ENCODE measurements around the gene KIAA0930. TPM values are rescaled to one million over a fixed set of nuclear protein-coding genes. Genes with fewer than 3 reads are reported as not detected.

KIAA0930 gene
- total and polyA plus RNA-seq, 2 donors (not counting 1 experiment from before 2014, with no cell fraction given) = 27.0 to 46.8 TPM

DNA sequence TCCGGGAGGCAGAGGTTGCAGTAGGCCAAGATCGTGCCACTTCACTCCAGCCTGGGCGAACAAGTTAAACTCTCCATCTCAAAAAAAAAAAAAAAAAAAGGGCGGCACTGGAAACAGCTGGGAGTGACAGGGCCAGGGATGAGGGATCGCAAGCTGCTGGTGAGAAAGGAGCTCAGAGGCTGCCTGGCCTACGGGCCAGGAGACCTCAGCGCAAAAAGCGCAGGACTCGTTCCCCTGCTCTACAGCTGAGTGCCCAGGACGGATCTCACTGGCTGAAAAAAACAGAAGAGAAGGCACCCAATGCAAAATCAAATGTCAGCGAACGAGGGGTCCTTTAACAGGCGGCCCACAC, 77.6 kb downstream of the KIAA0930 start:
- ATAC-seq (ENCODE audit: low read depth) (peak; percentile 14), DNase-seq (no peak)
- Histone ChIP-seq H3K79me2 (ENCODE audit: control insufficient read depth, insufficient read depth, low read length) (peaks cover 56% of the 10 kb centered on the region), H4K20me1 (ENCODE audit: control insufficient read depth, insufficient read depth, low read length, poor library complexity, severe bottlenecking) (peaks cover 14% of the 10 kb centered on the region), H3K36me3 (replicated peaks in 1 of 2; ENCODE audit: control extremely low read depth in 1 of 2, control insufficient read depth in 1 of 2, extremely low read depth in 1 of 2, insufficient read depth in 2 of 2, low read length in 1 of 2) (peaks cover 0 to 13% of the 10 kb centered on the region in 2 experiments), H3K4me1 (ENCODE audit: control insufficient read depth in 2 of 2, insufficient read depth in 2 of 2, low read length in 2 of 2) (peaks cover 19 to 23% of the 10 kb centered on the region in 2 donors), H2AFZ (ENCODE audit: insufficient read depth, low read depth, low read length, poor library complexity, severe bottlenecking) (peak overlapping the region; percentile 91), H3K9ac (ENCODE audit: low read length) (peak overlapping the region; percentile 73), H3K27ac (ENCODE audit: low read length in 2 of 2) (peak overlapping the region; percentile 81 to 94), H3K9me3 (ENCODE audit: control extremely low read depth in 1 of 3, control insufficient read depth in 2 of 3, insufficient read depth in 1 of 3, low read length in 2 of 3) (no peaks in the 10 kb centered on the region), H3K4me2 (replicated peaks; ENCODE audit: low read depth, low read length, poor library complexity, severe bottlenecking) (peak overlapping the region; percentile 81), H3K4me3 (ENCODE audit: control extremely low read depth in 1 of 5, extremely low read depth in 1 of 5, insufficient read depth in 1 of 5, low read depth in 2 of 5, low read length in 4 of 5) (peak overlapping the region; percentile 61 to 85 (median 79)), H3K27me3 (replicated peaks in 1 of 4; ENCODE audit: control extremely low read depth in 1 of 4, control insufficient read depth in 3 of 4, insufficient read depth in 4 of 4, low read length in 3 of 4) (no peaks in the 10 kb centered on the region)
- 1% methylated on average over 10 of the region's 13 CpGs for WGBS (ENCODE audit: insufficient coverage)
- Mint-ChIP-seq H3K4me3 (peak overlapping the region; percentile 92), H3K27ac (peak overlapping the region; percentile 94), H3K9me3 (ENCODE audit: insufficient read depth) (no peaks in the 10 kb centered on the region), H3K27me3 (no peaks in the 10 kb centered on the region), H3K4me1 (peaks cover 45% of the 10 kb centered on the region)
- ChIA-PET CTCF (interaction anchor here (0.7 to 1.6 kb wide), 5 partner anchors 13 to 872 kb away, joined by 3 to 8 read pairs (median 5); no protein-coding TSS in a partner anchor), POLR2A (interaction anchor here (0.7 kb wide), 1 partner anchor 13 kb away, joined by 9 read pairs; no protein-coding TSS in a partner anchor)
- intact Hi-C loops (cut with micrococcal nuclease) = loop anchor here (1.0 to 5.0 kb wide), 4 partner anchors 72 to 155 kb away; partner anchors contain the start of gene KIAA0930
- TF ChIP-seq CTCF (IDR thresholded peaks at IDR 0.05) (no peak), EZH2 (IDR thresholded peaks at IDR 0.05; ENCODE audit: borderline replicate concordance, insufficient read depth, low read depth, low read length, poor library complexity, severe bottlenecking) (no peak)

GRCh38 chr22:45162531-45162930, 78.2 kb downstream of the KIAA0930 start:
- Mint-ChIP-seq H3K4me3 (peak overlapping the region; percentile 92), H3K9me3 (ENCODE audit: insufficient read depth) (no peaks in the 10 kb centered on the region), H3K4me1 (peaks cover 45% of the 10 kb centered on the region), H3K27ac (peak overlapping the region; percentile 41), H3K27me3 (no peaks in the 10 kb centered on the region)
- intact Hi-C loops (cut with micrococcal nuclease) = loop anchor here (2.0 to 5.0 kb wide), 2 partner anchors 78 to 105 kb away; partner anchors contain the start of gene KIAA0930
- H2AFZ ChIP-seq (ENCODE audit: insufficient read depth, low read depth, low read length, poor library complexity, severe bottlenecking) = peak overlapping the region; percentile 91
- H3K9me3 ChIP-seq (ENCODE audit: control extremely low read depth in 1 of 3, control insufficient read depth in 2 of 3, insufficient read depth in 1 of 3, low read length in 2 of 3) = no peaks in the 10 kb centered on the region
- no peak overlapping the region for H3K27ac ChIP-seq (ENCODE audit: low read length in 2 of 2)
- peaks cover 55% of the 10 kb centered on the region for H3K79me2 ChIP-seq (ENCODE audit: control insufficient read depth, insufficient read depth, low read length)
- DNase-seq = peak; percentile 11
- CTCF ChIA-PET = interaction anchor here (0.8 to 1.6 kb wide), 3 partner anchors 13 to 79 kb away, joined by 3 to 5 read pairs (median 3); no protein-coding TSS in a partner anchor
- POLR2A ChIA-PET = no interaction called here
- ATAC-seq (ENCODE audit: low read depth) = no peak
- 89% methylated on average over 10 of the region's 19 CpGs for WGBS (ENCODE audit: insufficient coverage)
- peak overlapping the region; percentile 81 for H3K4me2 ChIP-seq (replicated peaks; ENCODE audit: low read depth, low read length, poor library complexity, severe bottlenecking)
- peaks cover 11% of the 10 kb centered on the region for H4K20me1 ChIP-seq (ENCODE audit: control insufficient read depth, insufficient read depth, low read length, poor library complexity, severe bottlenecking)
- peak overlapping the region; percentile 73 for H3K9ac ChIP-seq (ENCODE audit: low read length)
- peak overlapping the region in 1 of 5 experiments; percentile 61 for H3K4me3 ChIP-seq (ENCODE audit: control extremely low read depth in 1 of 5, extremely low read depth in 1 of 5, insufficient read depth in 1 of 5, low read depth in 2 of 5, low read length in 4 of 5)
- no peaks in the 10 kb centered on the region for H3K27me3 ChIP-seq (replicated peaks in 1 of 4; ENCODE audit: control extremely low read depth in 1 of 4, control insufficient read depth in 3 of 4, insufficient read depth in 4 of 4, low read length in 3 of 4)
- TF ChIP-seq CTCF (IDR thresholded peaks at IDR 0.05) (no peak), EZH2 (IDR thresholded peaks at IDR 0.05; ENCODE audit: borderline replicate concordance, insufficient read depth, low read depth, low read length, poor library complexity, severe bottlenecking) (no peak)
- peaks cover 19 to 23% of the 10 kb centered on the region in 2 donors for H3K4me1 ChIP-seq (ENCODE audit: control insufficient read depth in 2 of 2, insufficient read depth in 2 of 2, low read length in 2 of 2)
- H3K36me3 ChIP-seq (replicated peaks in 1 of 2; ENCODE audit: control extremely low read depth in 1 of 2, control insufficient read depth in 1 of 2, extremely low read depth in 1 of 2, insufficient read depth in 2 of 2, low read length in 1 of 2) = peaks cover 2 to 16% of the 10 kb centered on the region in 2 experiments

All from B cell (primary cell).